GM21447 (cell line): ENCODE measurements around the gene STARD3.
"Not testable (repeated sequence)": the region's sequence is repeated elsewhere in the genome, so short reads cannot be mapped to it uniquely, and the experiment has no call there.

Experiments
- ATAC-seq: cut with Tn5 transposase; IDR thresholded peaks from one replicate; pipeline ENCODE4 v1.9.1; 2021; ENCODE audit not compliant: unreplicated experiment

The STARD3 gene

GRCh38 chr17:39687101-39687545, 50.2 kb downstream of the STARD3 start:
- no peak for ATAC-seq

GRCh38 chr17:39687546-39688474, 50.9 kb downstream of the STARD3 start, which contains the start of gene PGAP3:
TSS of gene PGAP3 (minus strand) at chr17:39688057. CDS start at chr17:39688014, 43 bp downstream.
- ATAC-seq, result peak; percentile 82

DNA sequence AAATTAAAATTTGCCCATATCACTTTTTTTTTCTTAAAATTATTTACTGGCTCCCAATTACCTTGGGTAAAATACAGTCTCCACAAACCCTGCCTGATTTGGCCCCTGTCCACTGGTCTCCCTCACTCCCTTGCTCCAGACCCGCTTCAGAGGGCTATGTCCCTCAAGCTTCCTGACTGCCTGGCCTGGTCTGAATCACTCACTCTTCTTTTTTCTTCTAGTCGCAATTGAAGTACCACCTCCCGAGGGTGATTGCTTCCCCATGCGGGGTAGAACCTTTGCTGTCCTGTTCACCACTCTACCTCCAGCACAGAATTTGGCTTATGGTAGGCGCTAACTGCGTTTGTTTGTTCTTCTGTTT, 51.5 kb downstream of the STARD3 start:
- no peak for ATAC-seq

- ATAC-seq, result no peak
These were observed 52.0 kb downstream of the STARD3 start for GRCh38 chr17:39688945-39689344.

DNA sequence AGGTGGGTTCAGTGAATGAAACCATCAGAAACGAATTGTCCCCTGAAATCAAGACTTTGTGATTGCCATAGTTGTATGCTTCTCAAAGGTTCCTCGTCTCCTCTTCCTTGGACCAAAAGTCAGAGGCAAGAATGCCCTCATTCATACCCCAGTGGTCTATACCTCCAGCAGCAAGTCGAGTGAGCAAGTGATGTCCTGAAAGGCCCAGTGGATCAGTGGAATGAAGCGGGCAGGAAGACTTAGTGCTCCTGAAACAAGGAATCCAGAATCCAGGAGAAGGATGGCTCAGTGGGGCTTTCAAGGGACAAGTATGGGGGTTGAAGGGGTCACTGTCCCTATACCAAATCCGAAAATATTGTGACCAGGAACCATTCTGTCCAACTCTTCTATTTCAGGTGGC, 57.6 kb downstream of the STARD3 start:
- no peak for ATAC-seq

GRCh38 chr17:39695089-39695474, 58.1 kb downstream of the STARD3 start:
- no peak for ATAC-seq

DNA sequence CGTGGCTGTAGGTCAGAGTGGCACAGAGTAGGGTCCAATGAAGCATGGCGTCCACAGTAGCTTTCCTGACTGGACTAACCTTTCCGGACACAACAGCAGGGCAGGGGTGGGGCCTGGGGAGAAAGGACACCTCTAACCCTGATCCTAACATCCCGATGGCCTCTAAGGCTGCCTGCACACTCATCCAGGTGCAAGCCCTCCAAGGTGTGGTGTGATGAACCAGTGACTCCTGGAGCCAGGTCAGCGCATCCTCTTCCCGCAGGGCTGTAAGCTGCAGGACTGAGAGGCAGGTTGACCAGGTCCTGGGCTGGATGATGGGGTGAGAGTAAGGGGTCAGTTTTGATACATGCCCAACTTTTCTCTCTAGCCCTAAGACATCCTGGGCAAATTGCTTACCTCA, 59.8 kb downstream of the STARD3 start:
- ATAC-seq, result no peak

DNA sequence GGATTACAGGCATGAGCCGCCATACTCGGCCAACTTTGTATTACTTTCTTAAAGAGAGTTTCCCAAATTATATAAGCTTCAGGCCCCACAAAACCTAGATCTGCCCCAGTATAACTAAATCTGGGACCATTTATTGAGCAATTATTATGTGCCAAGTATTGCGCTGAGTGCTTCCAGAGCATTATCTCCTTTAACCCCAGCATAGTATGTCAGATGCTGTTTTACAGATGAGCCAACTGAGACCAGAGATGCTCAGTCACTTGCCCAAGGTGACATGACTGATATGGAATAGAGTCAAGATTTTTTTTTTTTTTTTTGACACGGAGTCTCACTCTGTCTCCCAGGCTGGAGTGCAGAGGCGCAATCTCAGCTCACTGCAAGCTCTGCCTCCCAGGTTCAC, 61.0 kb downstream of the STARD3 start:
- no peak for ATAC-seq

DNA sequence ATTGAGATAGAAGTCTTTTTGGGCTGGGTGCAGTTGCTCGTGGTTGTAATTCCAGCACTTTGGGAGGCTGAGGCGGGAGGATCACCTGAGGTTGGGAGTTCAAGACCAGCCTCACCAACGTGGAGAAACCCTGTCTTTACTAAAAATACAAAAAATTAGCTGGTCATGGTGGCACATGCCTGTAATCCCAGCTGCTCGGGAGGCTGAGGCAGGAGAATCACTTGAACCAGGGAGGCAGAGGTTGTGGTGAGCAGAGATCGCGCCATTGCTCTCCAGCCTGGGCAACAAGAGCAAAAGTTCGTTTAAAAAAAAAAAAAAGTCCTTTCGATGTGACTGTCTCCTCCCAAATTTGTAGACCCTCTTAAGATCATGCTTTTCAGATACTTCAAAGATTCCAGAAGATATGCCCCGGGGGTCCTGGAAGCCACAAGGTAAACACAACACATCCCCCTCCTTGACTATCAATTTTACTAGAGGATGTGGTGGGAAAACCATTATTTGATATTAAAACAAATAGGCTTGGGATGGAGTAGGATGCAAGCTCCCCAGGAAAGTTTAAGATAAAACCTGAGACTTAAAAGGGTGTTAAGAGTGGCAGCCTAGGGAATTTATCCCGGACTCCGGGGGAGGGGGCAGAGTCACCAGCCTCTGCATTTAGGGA, 62.3 kb downstream of the STARD3 start:
- not testable (repeated sequence) for ATAC-seq

GRCh38 chr17:39699818-39700147, 62.8 kb downstream of the STARD3 start, which contains the start of gene ERBB2:
TSS of gene ERBB2 (plus strand) at chr17:39700064. CDS start at chr17:39700239, 175 bp downstream.
- no peak for ATAC-seq

GRCh38 chr17:39700148-39700987, 63.4 kb downstream of the STARD3 start:
- no peak for ATAC-seq

DNA sequence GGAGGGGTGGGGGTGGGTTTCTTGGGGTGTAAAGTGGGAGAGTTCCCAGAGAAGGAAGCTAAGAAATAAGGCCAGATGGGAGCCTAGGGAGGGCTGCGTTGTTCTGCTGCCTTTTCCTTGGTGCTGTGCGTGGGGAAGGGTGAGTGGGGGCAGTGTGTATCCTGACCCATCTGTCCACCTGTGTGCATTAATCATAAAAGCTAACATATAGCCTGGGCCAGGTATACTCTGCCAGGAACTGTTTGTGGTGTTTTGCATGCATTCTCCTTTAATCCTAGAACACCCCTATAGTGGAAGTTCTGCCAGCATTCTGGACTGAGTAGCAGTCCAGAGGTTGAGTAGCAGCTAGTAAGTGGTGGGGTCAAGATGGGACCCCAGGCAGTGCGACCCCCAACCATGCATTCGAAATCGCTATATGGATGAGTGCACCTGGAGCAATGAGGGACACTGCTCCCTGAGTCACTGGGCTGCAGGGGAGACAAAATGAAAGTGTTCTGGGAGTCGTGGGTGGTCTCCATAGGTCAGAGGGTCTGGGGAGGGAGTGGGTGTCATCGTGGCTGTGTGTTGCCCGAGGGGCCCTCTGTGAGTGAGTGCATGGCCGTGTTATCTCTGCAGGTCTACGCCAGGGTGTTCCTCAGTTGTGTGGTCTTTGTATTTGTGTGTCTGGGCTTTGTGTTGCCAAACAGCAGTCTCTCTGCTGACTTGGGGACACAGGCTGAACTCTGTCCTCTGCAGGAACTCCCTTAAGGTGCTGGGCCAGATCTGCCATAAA, 64.3 kb downstream of the STARD3 start:
- no peak for ATAC-seq

DNA sequence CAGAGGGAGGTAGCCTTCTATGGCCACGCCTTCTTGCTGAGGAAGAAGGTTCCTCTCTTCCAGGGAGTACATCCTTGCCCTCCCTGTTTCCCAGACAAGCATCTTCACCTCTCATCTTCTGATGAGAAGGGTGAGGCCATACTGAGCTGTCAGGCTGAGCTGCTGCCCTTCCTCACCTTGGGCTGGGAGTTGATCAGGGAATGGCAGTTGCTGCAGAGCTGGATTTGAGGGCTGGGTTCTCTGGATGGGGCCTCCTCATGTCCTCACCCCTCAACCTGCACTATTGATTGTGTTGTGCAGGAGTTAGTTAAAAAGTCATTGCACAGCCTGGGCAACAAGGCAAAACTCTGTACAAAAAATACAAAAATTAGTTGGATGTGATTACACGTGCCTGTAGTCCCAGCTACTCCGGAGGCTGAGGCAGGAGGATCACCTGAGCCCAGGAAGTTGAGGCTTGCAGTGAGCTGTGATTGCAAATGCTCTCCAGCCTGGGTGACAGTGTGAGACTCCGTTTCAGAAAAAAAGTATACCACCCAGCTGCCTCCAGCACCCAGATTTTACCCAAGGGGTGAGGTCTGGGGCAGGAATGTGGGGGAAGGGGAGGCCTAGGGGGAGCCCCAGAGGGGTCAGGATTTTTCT, 65.0 kb downstream of the STARD3 start:
- ATAC-seq, result no peak

DNA sequence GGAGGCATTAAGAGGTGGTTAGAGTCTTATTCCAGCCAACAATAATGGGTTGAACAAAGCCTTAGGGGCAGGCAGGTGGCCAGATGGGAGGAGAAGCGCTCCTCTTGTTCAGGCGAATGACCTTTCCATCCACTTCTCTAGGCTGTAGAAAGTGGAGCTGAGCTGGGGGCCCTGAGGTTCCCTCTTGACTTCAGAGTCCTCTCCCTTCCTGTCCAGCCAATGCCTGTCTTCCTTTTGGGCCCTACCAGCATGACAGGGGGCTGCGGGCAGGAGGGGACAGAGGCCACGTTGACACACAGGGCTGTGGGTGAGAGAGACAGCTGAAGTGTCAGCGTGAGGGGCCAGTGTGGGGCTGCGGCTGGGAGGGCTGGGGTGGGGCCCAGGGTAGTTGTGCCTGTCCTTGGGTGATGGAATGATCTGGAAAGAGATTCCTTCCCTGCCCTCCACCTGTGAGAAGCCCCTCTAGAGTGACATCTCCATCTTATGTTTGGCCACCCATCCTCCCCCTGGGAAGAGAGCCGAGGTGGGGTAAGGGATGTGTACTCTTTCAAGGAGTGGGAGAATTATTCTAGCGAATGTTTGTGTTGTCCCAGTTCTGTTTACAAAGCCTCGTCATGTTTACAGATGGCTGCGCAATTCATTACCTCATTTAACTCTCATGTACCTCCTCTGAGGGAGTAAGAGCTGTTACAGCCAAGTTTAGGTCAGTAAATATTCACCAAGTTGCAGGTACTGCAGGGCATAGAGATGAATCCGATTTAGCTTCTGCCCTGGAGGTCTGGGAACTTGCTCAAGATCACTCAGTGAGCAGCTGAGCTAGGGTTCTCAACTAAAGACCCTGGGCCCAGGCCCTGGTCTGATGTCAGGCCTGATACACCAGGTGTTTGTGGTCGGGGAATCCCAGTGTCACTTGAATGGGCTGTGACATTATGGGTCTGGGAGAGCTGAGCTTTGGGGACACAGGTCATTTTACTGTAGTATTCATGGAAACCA, 66.3 kb downstream of the STARD3 start:
- no peak for ATAC-seq

- no peak for ATAC-seq
These were observed 67.0 kb downstream of the STARD3 start for GRCh38 chr17:39703913-39704312.

- ATAC-seq, result no peak
These were observed 68.0 kb downstream of the STARD3 start for GRCh38 chr17:39704821-39705551.

GRCh38 chr17:39705786-39706348, 68.9 kb downstream of the STARD3 start:
- no peak for ATAC-seq

DNA sequence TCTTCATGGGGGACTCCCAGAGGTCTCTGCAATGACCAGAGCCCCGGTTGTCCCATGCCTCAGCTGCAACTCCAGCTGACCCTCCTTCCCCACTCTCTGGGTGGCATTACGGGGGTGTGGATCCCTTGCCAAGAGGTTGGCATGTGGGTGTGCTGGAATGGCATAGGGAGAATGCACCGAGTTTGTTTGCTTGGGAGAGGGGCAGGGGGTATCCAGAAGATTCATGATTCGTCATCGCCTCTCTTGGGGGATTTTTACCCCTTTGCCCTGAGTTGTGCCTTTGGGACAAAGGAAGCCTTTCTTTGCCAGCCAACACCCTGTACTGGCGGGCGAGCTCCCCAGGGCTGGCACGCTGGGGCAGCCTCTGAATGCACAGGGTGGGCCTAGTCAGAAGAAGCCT, 69.4 kb downstream of the STARD3 start:
- ATAC-seq, result no peak
